ENCODE results near the gene ETV5. TPM values are rescaled to one million over a fixed set of nuclear protein-coding genes. Genes with fewer than 3 reads are reported as not detected.

Gene ETV5
- total and polyA plus RNA-seq, 10 of the 15 experiments (the other 5 are each of a cell fraction or from before 2014, with no cell fraction given): 5.0 to 18.4 (median 7.4) TPM

DNA sequence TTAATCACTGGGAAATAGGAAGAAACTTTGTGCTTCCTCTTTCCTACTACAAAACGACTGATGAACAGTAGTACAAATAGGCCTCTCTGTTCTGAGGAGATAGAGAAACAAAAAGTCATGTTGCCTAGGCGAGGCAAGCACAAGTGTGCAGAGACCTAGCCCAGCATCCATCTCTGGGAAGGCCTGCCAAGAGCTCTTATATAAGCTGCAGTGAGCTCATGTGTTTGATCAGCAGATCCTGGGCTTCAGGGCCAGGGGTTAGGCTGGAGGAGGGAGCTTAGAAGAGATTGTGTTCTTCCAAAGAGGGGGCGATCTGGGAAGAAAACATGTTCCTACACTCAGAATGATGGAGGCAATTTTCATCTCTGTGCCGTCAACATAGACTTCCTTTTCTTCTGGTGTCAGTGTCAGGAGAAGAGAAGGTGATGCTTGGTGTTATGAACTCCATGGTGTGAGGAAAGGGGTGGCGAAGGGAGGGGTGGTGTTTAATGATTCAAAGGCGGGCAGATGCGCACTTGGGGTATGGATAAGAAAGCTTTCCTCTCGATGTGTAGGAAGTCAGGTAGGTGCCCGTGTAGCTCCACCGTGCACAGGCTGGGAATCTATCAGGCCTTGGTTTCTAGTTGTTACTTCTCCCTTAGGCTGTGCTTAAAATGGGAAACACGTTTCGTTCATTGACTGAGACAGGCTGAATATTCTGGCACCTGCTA, 29.5 kb upstream of the ETV5 start:
- ATAC-seq: no peak
- ChIA-PET CTCF (interaction anchor here (0.7 to 1.2 kb wide), 5 partner anchors 43 to 402 kb away, joined by 3 to 4 read pairs (median 3); no protein-coding TSS in a partner anchor), RAD21 (ENCODE audit: unreplicated experiment) (interaction anchor here (1.7 kb wide), 1 partner anchor 14 kb away, joined by 4 read pairs; no protein-coding TSS in a partner anchor), POLR2A (no interaction called here), SMC1A (ENCODE audit: uncharacterized antibody, unreplicated experiment) (interaction anchor here (1.0 to 1.2 kb wide), 2 partner anchors 12 to 156 kb away, joined by 3 to 5 read pairs; no protein-coding TSS in a partner anchor)
- in situ Hi-C loops (cut with MboI) (no loop called here), intact Hi-C loops (cut with micrococcal nuclease; ENCODE audit: unreplicated experiment) (no loop called here)
- Histone ChIP-seq H3K79me2 (ENCODE audit: control insufficient read depth, insufficient read depth, low read length) (no peaks in the 10 kb centered on the region), H2AFZ (ENCODE audit: control insufficient read depth, low read depth, low read length) (no peak overlapping the region), H3K27me3 (replicated peaks in 1 of 2; ENCODE audit: control insufficient read depth in 2 of 2, insufficient read depth in 2 of 2, low read length in 1 of 2) (peaks cover 2% of the 10 kb centered on the region in 2 experiments; a peak in 2 of 4 replicates), H3K4me3 (no peak overlapping the region), H3K4me2 (ENCODE audit: control insufficient read depth, insufficient read depth) (no peak overlapping the region), H3K9ac (ENCODE audit: control insufficient read depth, insufficient read depth, low read length) (no peak overlapping the region), H3K36me3 (ENCODE audit: control insufficient read depth in 2 of 2, insufficient read depth in 2 of 2, low read length in 1 of 2) (no peaks in the 10 kb centered on the region), H3K27ac (ENCODE audit: control insufficient read depth, insufficient read depth) (no peak overlapping the region), H4K20me1 (ENCODE audit: control insufficient read depth, insufficient read depth) (no peaks in the 10 kb centered on the region), H3K9me3 (replicated peaks; ENCODE audit: control insufficient read depth, insufficient read depth, low read length) (no peaks in the 10 kb centered on the region), H3K4me1 (ENCODE audit: control insufficient read depth, insufficient read depth, low read length) (no peaks in the 10 kb centered on the region)
- 41% methylated on average over 12 of the region's 12 CpGs for WGBS (ENCODE audit: insufficient coverage, insufficient replicate concordance, low lambda C conversion rate, missing lambda C conversion rate)
- DNase-seq (ENCODE audit: low read depth, low spot score): no peak
- TF ChIP-seq, protein P1, sequence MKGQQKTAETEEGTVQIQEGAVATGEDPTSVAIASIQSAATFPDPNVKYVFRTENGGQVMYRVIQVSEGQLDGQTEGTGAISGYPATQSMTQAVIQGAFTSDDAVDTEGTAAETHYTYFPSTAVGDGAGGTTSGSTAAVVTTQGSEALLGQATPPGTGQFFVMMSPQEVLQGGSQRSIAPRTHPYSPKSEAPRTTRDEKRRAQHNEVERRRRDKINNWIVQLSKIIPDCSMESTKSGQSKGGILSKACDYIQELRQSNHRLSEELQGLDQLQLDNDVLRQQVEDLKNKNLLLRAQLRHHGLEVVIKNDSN (IDR thresholded peaks at IDR 0.05; ENCODE audit: borderline replicate concordance, extremely low read length, insufficient read depth, low read depth, low read length): no peak
- TF ChIP-seq, protein P2, sequence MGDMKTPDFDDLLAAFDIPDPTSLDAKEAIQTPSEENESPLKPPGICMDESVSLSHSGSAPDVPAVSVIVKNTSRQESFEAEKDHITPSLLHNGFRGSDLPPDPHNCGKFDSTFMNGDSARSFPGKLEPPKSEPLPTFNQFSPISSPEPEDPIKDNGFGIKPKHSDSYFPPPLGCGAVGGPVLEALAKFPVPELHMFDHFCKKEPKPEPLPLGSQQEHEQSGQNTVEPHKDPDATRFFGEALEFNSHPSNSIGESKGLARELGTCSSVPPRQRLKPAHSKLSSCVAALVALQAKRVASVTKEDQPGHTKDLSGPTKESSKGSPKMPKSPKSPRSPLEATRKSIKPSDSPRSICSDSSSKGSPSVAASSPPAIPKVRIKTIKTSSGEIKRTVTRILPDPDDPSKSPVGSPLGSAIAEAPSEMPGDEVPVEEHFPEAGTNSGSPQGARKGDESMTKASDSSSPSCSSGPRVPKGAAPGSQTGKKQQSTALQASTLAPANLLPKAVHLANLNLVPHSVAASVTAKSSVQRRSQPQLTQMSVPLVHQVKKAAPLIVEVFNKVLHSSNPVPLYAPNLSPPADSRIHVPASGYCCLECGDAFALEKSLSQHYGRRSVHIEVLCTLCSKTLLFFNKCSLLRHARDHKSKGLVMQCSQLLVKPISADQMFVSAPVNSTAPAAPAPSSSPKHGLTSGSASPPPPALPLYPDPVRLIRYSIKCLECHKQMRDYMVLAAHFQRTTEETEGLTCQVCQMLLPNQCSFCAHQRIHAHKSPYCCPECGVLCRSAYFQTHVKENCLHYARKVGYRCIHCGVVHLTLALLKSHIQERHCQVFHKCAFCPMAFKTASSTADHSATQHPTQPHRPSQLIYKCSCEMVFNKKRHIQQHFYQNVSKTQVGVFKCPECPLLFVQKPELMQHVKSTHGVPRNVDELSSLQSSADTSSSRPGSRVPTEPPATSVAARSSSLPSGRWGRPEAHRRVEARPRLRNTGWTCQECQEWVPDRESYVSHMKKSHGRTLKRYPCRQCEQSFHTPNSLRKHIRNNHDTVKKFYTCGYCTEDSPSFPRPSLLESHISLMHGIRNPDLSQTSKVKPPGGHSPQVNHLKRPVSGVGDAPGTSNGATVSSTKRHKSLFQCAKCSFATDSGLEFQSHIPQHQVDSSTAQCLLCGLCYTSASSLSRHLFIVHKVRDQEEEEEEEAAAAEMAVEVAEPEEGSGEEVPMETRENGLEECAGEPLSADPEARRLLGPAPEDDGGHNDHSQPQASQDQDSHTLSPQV (IDR thresholded peaks at IDR 0.05): no peak
- TF ChIP-seq, protein P3, sequence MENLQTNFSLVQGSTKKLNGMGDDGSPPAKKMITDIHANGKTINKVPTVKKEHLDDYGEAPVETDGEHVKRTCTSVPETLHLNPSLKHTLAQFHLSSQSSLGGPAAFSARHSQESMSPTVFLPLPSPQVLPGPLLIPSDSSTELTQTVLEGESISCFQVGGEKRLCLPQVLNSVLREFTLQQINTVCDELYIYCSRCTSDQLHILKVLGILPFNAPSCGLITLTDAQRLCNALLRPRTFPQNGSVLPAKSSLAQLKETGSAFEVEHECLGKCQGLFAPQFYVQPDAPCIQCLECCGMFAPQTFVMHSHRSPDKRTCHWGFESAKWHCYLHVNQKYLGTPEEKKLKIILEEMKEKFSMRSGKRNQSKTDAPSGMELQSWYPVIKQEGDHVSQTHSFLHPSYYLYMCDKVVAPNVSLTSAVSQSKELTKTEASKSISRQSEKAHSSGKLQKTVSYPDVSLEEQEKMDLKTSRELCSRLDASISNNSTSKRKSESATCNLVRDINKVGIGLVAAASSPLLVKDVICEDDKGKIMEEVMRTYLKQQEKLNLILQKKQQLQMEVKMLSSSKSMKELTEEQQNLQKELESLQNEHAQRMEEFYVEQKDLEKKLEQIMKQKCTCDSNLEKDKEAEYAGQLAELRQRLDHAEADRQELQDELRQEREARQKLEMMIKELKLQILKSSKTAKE (IDR thresholded peaks at IDR 0.05; ENCODE audit: low read depth, poor library complexity, severe bottlenecking): no peak
- TF ChIP-seq NFYA (IDR thresholded peaks at IDR 0.05; ENCODE audit: borderline replicate concordance, low read depth, low read length) (no peak), ZZZ3 (IDR thresholded peaks at IDR 0.05; ENCODE audit: control insufficient read depth, insufficient read length, low read depth) (no peak), SIN3A (IDR thresholded peaks at IDR 0.05; ENCODE audit: low read depth, low read length) (no peak), ETV6 (conservative IDR thresholded peaks at IDR 0.05 in 1 of 2, IDR thresholded peaks at IDR 0.05 in 1 of 2; ENCODE audit: borderline replicate concordance in 1 of 2, low read depth in 1 of 2) (no peak), GATAD2B (conservative IDR thresholded peaks at IDR 0.05; ENCODE audit: low read depth) (no peak)
- TF ChIP-seq, protein P4, sequence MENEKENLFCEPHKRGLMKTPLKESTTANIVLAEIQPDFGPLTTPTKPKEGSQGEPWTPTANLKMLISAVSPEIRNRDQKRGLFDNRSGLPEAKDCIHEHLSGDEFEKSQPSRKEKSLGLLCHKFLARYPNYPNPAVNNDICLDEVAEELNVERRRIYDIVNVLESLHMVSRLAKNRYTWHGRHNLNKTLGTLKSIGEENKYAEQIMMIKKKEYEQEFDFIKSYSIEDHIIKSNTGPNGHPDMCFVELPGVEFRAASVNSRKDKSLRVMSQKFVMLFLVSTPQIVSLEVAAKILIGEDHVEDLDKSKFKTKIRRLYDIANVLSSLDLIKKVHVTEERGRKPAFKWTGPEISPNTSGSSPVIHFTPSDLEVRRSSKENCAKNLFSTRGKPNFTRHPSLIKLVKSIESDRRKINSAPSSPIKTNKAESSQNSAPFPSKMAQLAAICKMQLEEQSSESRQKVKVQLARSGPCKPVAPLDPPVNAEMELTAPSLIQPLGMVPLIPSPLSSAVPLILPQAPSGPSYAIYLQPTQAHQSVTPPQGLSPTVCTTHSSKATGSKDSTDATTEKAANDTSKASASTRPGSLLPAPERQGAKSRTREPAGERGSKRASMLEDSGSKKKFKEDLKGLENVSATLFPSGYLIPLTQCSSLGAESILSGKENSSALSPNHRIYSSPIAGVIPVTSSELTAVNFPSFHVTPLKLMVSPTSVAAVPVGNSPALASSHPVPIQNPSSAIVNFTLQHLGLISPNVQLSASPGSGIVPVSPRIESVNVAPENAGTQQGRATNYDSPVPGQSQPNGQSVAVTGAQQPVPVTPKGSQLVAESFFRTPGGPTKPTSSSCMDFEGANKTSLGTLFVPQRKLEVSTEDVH (IDR thresholded peaks at IDR 0.05; ENCODE audit: low read depth, partially characterized antibody): no peak
- TF ChIP-seq, protein P5, sequence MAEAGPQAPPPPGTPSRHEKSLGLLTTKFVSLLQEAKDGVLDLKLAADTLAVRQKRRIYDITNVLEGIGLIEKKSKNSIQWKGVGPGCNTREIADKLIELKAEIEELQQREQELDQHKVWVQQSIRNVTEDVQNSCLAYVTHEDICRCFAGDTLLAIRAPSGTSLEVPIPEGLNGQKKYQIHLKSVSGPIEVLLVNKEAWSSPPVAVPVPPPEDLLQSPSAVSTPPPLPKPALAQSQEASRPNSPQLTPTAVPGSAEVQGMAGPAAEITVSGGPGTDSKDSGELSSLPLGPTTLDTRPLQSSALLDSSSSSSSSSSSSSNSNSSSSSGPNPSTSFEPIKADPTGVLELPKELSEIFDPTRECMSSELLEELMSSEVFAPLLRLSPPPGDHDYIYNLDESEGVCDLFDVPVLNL (IDR thresholded peaks at IDR 0.05; ENCODE audit: low read depth, low read length): no peak
- no TSS peak for BruUV-seq (replicated peaks)
- FAIRE-seq: no peak

Measured in GM12878 (cell line).